Measurements from ENCODE around the gene RNF150. TPM values are rescaled to one million over a fixed set of nuclear protein-coding genes. Genes with fewer than 3 reads are reported as not detected.

RNF150 gene
- total RNA-seq, 1 experiment from 2014 or later = 1.4 TPM

- no peak for DNase-seq (ENCODE audit: low read depth)
- in situ Hi-C loops (cut with HindIII; ENCODE audit: low pct_unique_long_range_greater_than_20kb, low sequenced_read_pairs) = no loop called here
These were observed 267.7 kb downstream of the RNF150 start for GRCh38 chr4:140865253-140866217.

GRCh38 chr4:140863197-140863596, 270.1 kb downstream of the RNF150 start:
- DNase-seq (ENCODE audit: low read depth) = no peak
- in situ Hi-C loops (cut with HindIII; ENCODE audit: low pct_unique_long_range_greater_than_20kb, low sequenced_read_pairs) = no loop called here

- in situ Hi-C loops (cut with HindIII; ENCODE audit: low pct_unique_long_range_greater_than_20kb, low sequenced_read_pairs) = no loop called here
- no peak for DNase-seq (ENCODE audit: low read depth)
These were observed 271.2 kb downstream of the RNF150 start for GRCh38 chr4:140862177-140862442.

GRCh38 chr4:140861359-140862176, 271.7 kb downstream of the RNF150 start:
- in situ Hi-C loops (cut with HindIII; ENCODE audit: low pct_unique_long_range_greater_than_20kb, low sequenced_read_pairs) = no loop called here
- peak; percentile 42 for DNase-seq (ENCODE audit: low read depth)

GRCh38 chr4:140858897-140859296, 274.4 kb downstream of the RNF150 start:
- in situ Hi-C loops (cut with HindIII; ENCODE audit: low pct_unique_long_range_greater_than_20kb, low sequenced_read_pairs) = no loop called here
- DNase-seq (ENCODE audit: low read depth) = no peak

GRCh38 chr4:140857111-140857510, 276.2 kb downstream of the RNF150 start:
- in situ Hi-C loops (cut with HindIII; ENCODE audit: low pct_unique_long_range_greater_than_20kb, low sequenced_read_pairs) = no loop called here
- DNase-seq (ENCODE audit: low read depth) = no peak

- DNase-seq (ENCODE audit: low read depth) = no peak
- in situ Hi-C loops (cut with HindIII; ENCODE audit: low pct_unique_long_range_greater_than_20kb, low sequenced_read_pairs) = no loop called here
These were observed 276.6 kb downstream of the RNF150 start for GRCh38 chr4:140856621-140857062.

- DNase-seq (ENCODE audit: low read depth) = no peak
- in situ Hi-C loops (cut with HindIII; ENCODE audit: low pct_unique_long_range_greater_than_20kb, low sequenced_read_pairs) = no loop called here
These were observed 279.1 kb downstream of the RNF150 start for GRCh38 chr4:140854168-140854567.

- DNase-seq (ENCODE audit: low read depth) = no peak
- in situ Hi-C loops (cut with HindIII; ENCODE audit: low pct_unique_long_range_greater_than_20kb, low sequenced_read_pairs) = no loop called here
These were observed 281.5 kb downstream of the RNF150 start for GRCh38 chr4:140851804-140852203.

- in situ Hi-C loops (cut with HindIII; ENCODE audit: low pct_unique_long_range_greater_than_20kb, low sequenced_read_pairs) = no loop called here
- DNase-seq (ENCODE audit: low read depth) = peak; percentile 38
These were observed 282.1 kb downstream of the RNF150 start for GRCh38 chr4:140851032-140851636.

GRCh38 chr4:140849526-140849925, 283.7 kb downstream of the RNF150 start:
- in situ Hi-C loops (cut with HindIII; ENCODE audit: low pct_unique_long_range_greater_than_20kb, low sequenced_read_pairs) = no loop called here
- DNase-seq (ENCODE audit: low read depth) = no peak

GRCh38 chr4:140846736-140847135, 286.5 kb downstream of the RNF150 start:
- no peak for DNase-seq (ENCODE audit: low read depth)
- in situ Hi-C loops (cut with HindIII; ENCODE audit: low pct_unique_long_range_greater_than_20kb, low sequenced_read_pairs) = no loop called here

GRCh38 chr4:140844061-140844460, 289.2 kb downstream of the RNF150 start:
- DNase-seq (ENCODE audit: low read depth) = no peak
- in situ Hi-C loops (cut with HindIII; ENCODE audit: low pct_unique_long_range_greater_than_20kb, low sequenced_read_pairs) = no loop called here

- no peak for DNase-seq (ENCODE audit: low read depth)
- in situ Hi-C loops (cut with HindIII; ENCODE audit: low pct_unique_long_range_greater_than_20kb, low sequenced_read_pairs) = no loop called here
These were observed 292.1 kb downstream of the RNF150 start for GRCh38 chr4:140841186-140841585.

- in situ Hi-C loops (cut with HindIII; ENCODE audit: low pct_unique_long_range_greater_than_20kb, low sequenced_read_pairs) = no loop called here
- no peak for DNase-seq (ENCODE audit: low read depth)
These were observed 293.1 kb downstream of the RNF150 start for GRCh38 chr4:140839888-140840790.

GRCh38 chr4:140839406-140839805, 293.9 kb downstream of the RNF150 start:
- in situ Hi-C loops (cut with HindIII; ENCODE audit: low pct_unique_long_range_greater_than_20kb, low sequenced_read_pairs) = no loop called here
- DNase-seq (ENCODE audit: low read depth) = no peak

- no peak for DNase-seq (ENCODE audit: low read depth)
- in situ Hi-C loops (cut with HindIII; ENCODE audit: low pct_unique_long_range_greater_than_20kb, low sequenced_read_pairs) = no loop called here
These were observed 295.5 kb downstream of the RNF150 start for GRCh38 chr4:140837736-140838135.

Measured in Caki2 (cell line).